Activated B cell treated with CpG ODN at 0.5 μM for 24 hours (primary cell): ENCODE measurements around the gene FBXO44. TPM values are rescaled to one million over a fixed set of nuclear protein-coding genes. Genes with fewer than 3 reads are reported as not detected.

Experiments used
- ATAC-seq: fragments of 200-7000 bp; cut with Tn5 transposase; one replicate; pipeline ENCODE4 v1.10.0; 2021; ENCODE audit warnings: low read depth, mild to moderate bottlenecking, moderate library complexity
- CTCF ChIA-PET: fragments of 350-600 bp; sonication (Branson Sonifier 250); formaldehyde crosslinking; loops from one replicate; lab custom pipeline; 2021; ENCODE audit warnings: antibody characterized with exemption; lab: Charles Lee
- POLR2A ChIA-PET: fragments of 350-600 bp; sonication (Branson Sonifier 250); formaldehyde crosslinking; loops from one replicate; lab custom pipeline; 2021; ENCODE audit warnings: antibody characterized with exemption; lab: Charles Lee
- DNase-seq: peaks from one replicate; pipeline ENCODE4 v3.0.0; 2022
- H3K27ac Mint-ChIP-seq: one replicate; pipeline ENCODE4 v1.8.0; 2020; ENCODE audit warnings: mixed read lengths
- H3K27me3 Mint-ChIP-seq: one replicate; pipeline ENCODE4 v1.8.0; 2021; ENCODE audit warnings: mixed read lengths
- H3K36me3 Mint-ChIP-seq: one replicate; pipeline ENCODE4 v1.8.0; 2021; ENCODE audit warnings: low read depth, mixed read lengths
- H3K4me1 Mint-ChIP-seq: one replicate; pipeline ENCODE4 v1.8.0; 2021; ENCODE audit warnings: mixed read lengths
- H3K4me3 Mint-ChIP-seq: one replicate; pipeline ENCODE4 v1.8.0; 2020; ENCODE audit warnings: mild to moderate bottlenecking, mixed read lengths
- H3K9me3 Mint-ChIP-seq: one replicate; pipeline ENCODE4 v1.8.0; 2020; ENCODE audit warnings: mixed read lengths
- CTCF ChIP-seq: fragments of 200-600 bp; IDR thresholded peaks from one replicate; pipeline ENCODE4 v1.8.0; 2022; ENCODE audit warnings: antibody characterized with exemption, mild to moderate bottlenecking
- intact Hi-C: fragments of 100-400 bp; cut with micrococcal nuclease; formaldehyde crosslinking; loops from one replicate; pipeline ENCODE4 v1.15.1; 2024
- total RNA-seq: library from RNA; stranded (reverse); gene quantifications from 2 replicates; pipeline ENCODE4 v1.2.3, GENCODE V29; 2022

Gene FBXO44
- total RNA-seq, 1 donor from 2014 or later, result 27.2 TPM

GRCh38 chr1:11626551-11626950 is 28.1 kb upstream of the FBXO44 start:
- intact Hi-C loops, result no loop called here
- Mint-ChIP-seq H3K9me3 (no peaks in the 10 kb centered on the region), H3K4me3 (no peak overlapping the region), H3K27ac (no peak overlapping the region), H3K27me3 (peaks cover 25% of the 10 kb centered on the region), H3K4me1 (no peaks in the 10 kb centered on the region), H3K36me3 (no peaks in the 10 kb centered on the region)
- TF ChIP-seq CTCF, result no peak
- ChIA-PET CTCF (no interaction called here), POLR2A (no interaction called here)
- ATAC-seq (no peak), DNase-seq (no peak)

GRCh38 chr1:11628767-11629166 is 25.9 kb upstream of the FBXO44 start:
- intact Hi-C loops, result no loop called here
- Mint-ChIP-seq H3K4me3 (no peak overlapping the region), H3K27ac (no peak overlapping the region)

GRCh38 chr1:11629184-11630016 is 25.3 kb upstream of the FBXO44 start:
- POLR2A ChIA-PET, result interaction anchor here (0.6 kb wide), 1 partner anchor 412 kb away, joined by 5 read pairs; no protein-coding TSS in a partner anchor
- ATAC-seq, result no peak
- no peak for DNase-seq
- intact Hi-C loops, result no loop called here
- H3K36me3 Mint-ChIP-seq, result no peaks in the 10 kb centered on the region
- no peak overlapping the region for H3K27ac Mint-ChIP-seq
- H3K9me3 Mint-ChIP-seq, result no peaks in the 10 kb centered on the region
- peaks cover 4% of the 10 kb centered on the region for H3K4me1 Mint-ChIP-seq
- H3K27me3 Mint-ChIP-seq, result peaks cover 21% of the 10 kb centered on the region
- no peak for TF ChIP-seq CTCF
- CTCF ChIA-PET, result no interaction called here
- no peak overlapping the region for H3K4me3 Mint-ChIP-seq

More at GRCh38 chr1:11628767-11629166, 25.9 kb upstream of the FBXO44 start:
- Mint-ChIP-seq H3K36me3 (no peaks in the 10 kb centered on the region), H3K27me3 (peaks cover 23% of the 10 kb centered on the region), H3K9me3 (no peaks in the 10 kb centered on the region), H3K4me1 (no peaks in the 10 kb centered on the region)
- TF ChIP-seq CTCF, result no peak
- CTCF ChIA-PET, result no interaction called here
- DNase-seq (no peak), ATAC-seq (no peak)
- POLR2A ChIA-PET, result no interaction called here

GRCh38 chr1:11634365-11635192 is 20.1 kb upstream of the FBXO44 start:
- ChIA-PET CTCF (interaction anchor here (0.9 kb wide), 1 partner anchor 10 kb away, joined by 3 read pairs; no protein-coding TSS in a partner anchor), POLR2A (no interaction called here)
- H3K27ac Mint-ChIP-seq, result no peak overlapping the region
- peaks cover 11% of the 10 kb centered on the region for H3K27me3 Mint-ChIP-seq
- H3K4me3 Mint-ChIP-seq, result no peak overlapping the region
- H3K9me3 Mint-ChIP-seq, result no peaks in the 10 kb centered on the region
- intact Hi-C loops, result no loop called here
- peak; percentile 49 for ATAC-seq
- no peak for TF ChIP-seq CTCF
- H3K4me1 Mint-ChIP-seq, result peaks cover 14% of the 10 kb centered on the region
- H3K36me3 Mint-ChIP-seq, result no peaks in the 10 kb centered on the region
- no peak for DNase-seq

- H3K4me3 Mint-ChIP-seq, result no peak overlapping the region
- no peak for DNase-seq
- H3K27ac Mint-ChIP-seq, result no peak overlapping the region
- peaks cover 14% of the 10 kb centered on the region for H3K4me1 Mint-ChIP-seq
- no peaks in the 10 kb centered on the region for H3K9me3 Mint-ChIP-seq
- ChIA-PET POLR2A (no interaction called here), CTCF (interaction anchor here (0.6 kb wide), 1 partner anchor 601 kb away, joined by 3 read pairs; no protein-coding TSS in a partner anchor)
- TF ChIP-seq CTCF, result no peak
- intact Hi-C loops, result no loop called here
- no peak for ATAC-seq
- H3K36me3 Mint-ChIP-seq, result no peaks in the 10 kb centered on the region
- H3K27me3 Mint-ChIP-seq, result peaks cover 12% of the 10 kb centered on the region
Observed at GRCh38 chr1:11638121-11638520, 16.6 kb upstream of the FBXO44 start.
